GM19467 (cell line): ENCODE results near the gene GRHL1.

Experiments used
- ATAC-seq: cut with Tn5 transposase; IDR thresholded peaks from one replicate; pipeline ENCODE4 v1.9.1; 2021; ENCODE audit warnings: mild to moderate bottlenecking, moderate library complexity; ENCODE audit not compliant: unreplicated experiment

GRHL1 gene

GRCh38 chr2:10036095-10036884 is 84.8 kb downstream of the GRHL1 start:
- ATAC-seq, result no peak

DNA sequence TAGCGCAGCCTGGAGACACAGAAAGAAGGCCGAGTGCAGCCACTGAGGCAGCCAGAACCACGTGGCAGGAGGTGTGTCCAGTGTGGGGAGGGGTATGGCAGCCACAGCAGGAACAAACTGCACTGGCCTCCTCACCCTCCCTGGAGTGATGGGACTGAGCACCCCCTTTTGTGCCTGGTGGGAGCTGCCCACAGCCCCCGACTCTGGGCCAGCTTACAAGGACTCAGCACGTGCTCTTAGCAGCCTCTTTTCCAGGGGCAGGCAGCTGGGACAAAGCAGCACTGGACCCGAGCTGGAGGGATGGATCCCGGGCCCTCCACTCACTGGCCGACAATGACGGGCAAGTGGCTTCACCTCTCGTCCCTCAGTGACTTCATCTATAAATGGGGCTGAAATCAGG is 86.6 kb downstream of the GRHL1 start:
- ATAC-seq, result no peak

DNA sequence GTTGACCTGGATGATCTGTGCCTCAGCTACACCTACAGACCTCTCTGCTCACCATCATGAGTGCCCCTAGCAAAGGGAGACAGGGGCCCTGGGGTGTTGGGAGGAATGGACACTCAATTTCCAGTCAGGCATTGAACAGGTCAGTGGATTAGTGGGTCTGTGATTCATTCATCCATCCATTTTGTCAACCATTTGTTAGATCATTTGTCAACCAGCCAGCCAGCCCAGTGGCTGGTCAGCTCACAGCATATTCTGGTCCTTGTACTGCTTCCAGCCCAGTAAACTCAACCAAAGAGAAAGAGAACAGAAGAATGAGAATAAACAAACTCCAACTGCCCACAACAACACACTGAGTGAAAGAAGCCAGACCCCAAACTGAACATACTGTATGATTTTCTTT is 87.2 kb downstream of the GRHL1 start:
- ATAC-seq, result no peak

DNA sequence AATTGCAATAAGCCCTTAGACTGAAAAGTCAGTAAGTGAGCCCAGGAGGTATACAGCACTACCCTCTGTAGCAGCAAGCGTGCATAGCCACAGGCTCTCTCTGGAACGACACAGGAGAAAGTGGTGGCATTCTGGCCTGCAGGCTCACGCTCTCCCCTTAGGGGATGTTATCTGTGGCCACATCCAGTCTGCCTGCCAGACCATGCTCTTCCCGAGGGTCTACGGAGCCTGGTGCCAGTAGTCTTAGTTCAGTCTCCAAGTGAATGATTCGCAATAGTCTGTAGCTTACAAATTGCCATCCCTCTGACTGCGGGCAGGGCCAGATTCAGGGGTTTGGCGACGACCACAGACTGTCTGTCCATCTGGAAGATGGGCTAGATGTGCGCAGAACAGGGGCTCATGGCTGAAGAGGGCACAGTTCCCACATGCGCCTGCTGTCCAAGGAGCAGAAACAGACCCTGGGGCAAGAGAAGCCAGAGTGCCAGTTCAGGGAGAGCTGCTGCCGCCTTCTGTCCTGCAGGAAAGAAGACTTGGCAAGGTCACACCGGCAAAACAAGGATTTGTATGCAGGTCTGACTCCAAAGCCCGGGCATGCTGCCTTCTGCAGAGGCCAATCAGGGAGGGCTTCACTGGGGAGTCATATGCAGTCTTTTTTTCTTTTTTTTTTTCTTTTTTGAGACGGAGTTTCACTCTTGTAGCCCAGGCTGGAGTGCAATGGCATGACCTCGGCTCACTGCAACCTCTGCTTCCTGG is 88.3 kb downstream of the GRHL1 start:
- no peak for ATAC-seq

GRCh38 chr2:10041711-10042110 is 90.2 kb downstream of the GRHL1 start:
- no peak for ATAC-seq

- no peak for ATAC-seq
These were observed 91.0 kb downstream of the GRHL1 start for GRCh38 chr2:10042301-10043161.

DNA sequence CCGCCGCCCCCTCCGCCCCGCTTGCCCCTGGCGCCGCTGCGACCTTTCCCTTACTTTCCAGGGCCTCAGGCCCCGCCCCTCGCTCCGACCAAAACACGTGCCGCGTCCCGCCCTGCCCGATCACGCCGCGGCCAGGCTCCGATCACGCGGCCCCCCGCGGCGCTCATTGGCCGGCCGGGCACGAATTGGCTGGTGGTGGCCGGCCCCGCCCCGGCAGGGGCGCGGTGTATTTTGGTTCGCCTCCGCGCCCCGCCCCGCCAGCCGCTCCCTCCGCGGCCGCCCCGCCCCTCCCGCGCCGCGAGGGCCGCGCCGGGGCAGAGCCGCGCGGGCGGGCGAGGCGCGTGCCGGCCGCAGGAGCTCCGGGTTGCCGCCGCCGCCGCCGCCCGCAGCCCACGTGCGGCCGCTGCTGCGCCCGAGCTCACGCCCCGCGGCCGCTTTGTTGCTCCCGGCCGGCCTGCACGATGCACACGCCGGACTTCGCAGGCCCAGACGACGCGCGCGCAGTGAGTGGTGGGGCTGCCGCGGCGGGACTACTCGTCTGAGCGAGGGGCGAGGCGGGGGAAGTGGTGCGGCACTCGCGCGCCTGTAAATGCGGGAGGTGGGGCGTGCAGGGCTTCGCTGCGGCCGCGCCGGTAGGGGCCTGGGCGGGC is 91.9 kb downstream of the GRHL1 start, which contains the start of gene KLF11:
Gene KLF11 (plus strand): TSS at position 295 of the 650 bp plus-strand sequence. CDS start 167 bp downstream, at position 462.
- ATAC-seq, result peak; percentile 78

- ATAC-seq, result peak; percentile 43
These were observed 92.6 kb downstream of the GRHL1 start for GRCh38 chr2:10043906-10044601.

DNA sequence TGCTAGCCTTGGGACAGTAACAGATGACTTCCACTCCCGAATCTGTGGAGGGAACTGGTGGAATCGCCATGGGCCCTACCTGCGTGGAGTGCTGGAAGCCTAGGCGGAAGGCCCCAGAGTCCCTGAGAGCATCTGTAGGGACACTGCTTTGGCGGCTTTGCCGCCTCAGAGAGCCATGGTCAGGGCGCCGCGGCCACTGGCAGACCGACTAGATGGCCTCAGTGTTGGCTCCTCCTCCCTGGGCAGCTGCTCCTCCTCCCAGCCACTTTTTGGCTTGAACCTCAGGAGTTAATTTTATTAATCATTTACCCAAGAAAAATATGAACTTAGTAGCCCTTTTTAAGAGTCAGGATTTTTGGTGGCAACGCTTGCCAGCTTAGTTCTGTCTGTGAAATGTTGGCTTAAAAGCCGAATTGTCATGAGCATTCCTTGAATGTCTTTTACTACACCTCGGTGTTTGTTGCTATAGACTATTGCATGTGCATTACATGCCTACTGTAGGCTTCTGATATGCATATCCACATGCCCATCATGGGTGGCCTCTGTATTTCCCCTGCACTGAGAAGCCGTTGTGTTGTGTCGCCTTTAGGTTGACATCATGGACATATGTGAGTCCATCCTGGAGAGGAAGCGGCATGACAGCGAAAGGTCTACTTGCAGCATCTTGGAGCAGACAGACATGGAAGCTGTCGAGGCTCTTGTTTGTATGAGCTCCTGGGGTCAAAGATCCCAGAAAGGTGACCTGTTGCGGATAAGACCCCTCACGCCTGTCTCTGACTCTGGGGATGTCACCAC is 94.3 kb downstream of the GRHL1 start:
- ATAC-seq, result no peak

- ATAC-seq, result no peak
These were observed 95.4 kb downstream of the GRHL1 start for GRCh38 chr2:10046931-10047330.

DNA sequence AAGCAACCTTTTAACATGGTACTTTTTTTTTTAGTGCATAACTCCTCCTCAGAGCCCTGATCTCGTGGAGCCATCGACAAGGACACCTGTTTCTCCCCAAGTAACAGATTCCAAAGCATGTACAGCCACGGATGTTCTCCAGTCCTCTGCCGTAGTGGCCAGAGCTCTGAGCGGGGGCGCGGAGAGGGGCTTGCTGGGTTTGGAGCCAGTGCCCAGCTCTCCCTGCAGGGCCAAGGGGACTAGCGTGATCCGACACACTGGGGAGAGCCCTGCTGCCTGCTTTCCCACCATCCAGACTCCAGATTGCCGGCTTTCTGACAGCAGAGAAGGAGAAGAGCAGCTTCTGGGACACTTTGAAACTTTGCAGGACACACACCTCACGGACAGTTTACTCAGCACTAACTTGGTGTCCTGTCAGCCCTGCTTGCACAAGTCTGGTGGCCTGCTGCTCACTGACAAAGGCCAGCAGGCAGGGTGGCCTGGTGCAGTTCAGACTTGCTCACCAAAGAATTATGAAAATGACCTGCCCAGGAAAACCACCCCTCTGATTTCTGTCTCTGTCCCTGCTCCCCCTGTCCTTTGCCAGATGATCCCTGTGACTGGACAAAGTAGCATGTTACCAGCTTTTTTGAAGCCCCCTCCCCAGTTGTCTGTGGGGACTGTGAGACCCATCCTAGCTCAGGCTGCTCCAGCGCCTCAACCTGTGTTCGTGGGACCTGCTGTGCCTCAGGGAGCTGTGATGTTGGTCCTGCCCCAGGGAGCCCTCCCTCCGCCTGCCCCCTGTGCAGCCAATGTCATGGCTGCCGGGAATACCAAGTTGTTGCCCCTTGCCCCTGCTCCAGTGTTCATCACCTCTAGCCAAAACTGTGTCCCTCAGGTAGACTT is 96.4 kb downstream of the GRHL1 start:
- no peak for ATAC-seq

DNA sequence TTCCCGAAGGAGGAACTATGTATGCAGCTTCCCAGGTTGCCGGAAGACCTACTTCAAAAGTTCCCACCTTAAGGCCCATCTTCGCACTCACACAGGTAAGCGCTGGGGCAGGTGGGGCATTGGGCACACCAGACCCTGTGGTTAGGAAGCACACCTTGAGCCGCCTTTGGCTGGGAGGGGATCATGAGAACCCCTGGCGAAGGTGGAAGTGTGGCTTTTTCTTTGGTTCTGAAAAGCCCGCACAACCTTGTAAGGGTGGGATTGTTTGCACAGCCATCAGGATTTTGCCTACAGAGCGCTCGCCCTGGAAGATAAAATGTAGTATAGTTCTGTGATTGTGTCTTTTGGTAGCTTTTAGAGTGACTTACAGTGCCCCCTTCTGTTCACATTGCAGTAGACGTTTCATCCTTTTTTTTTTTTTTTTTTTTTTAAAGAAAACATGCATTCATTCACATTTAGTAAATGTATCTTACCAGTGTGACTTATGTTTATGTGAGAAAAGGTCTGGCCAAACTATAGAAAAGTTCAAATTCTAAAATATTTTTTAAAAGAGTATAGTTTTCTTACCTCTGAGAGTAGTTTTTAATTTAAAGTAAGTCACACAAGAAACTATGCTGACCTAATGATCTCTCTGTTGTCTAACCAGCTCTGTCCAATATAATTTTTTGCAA is 97.1 kb downstream of the GRHL1 start:
- no peak for ATAC-seq
